DLD1 (cell line): ENCODE measurements around the gene LSAMP.
"Not testable (repeated sequence)": the region's sequence is repeated elsewhere in the genome, so short reads cannot be mapped to it uniquely, and the experiment has no call there.

ENCODE experiments used
- in situ Hi-C: cut with HindIII; loops from 2 replicates; pipeline ENCODE4 v1.10.0; 2017; ENCODE audit warnings: low sequenced_read_pairs

The LSAMP gene

DNA sequence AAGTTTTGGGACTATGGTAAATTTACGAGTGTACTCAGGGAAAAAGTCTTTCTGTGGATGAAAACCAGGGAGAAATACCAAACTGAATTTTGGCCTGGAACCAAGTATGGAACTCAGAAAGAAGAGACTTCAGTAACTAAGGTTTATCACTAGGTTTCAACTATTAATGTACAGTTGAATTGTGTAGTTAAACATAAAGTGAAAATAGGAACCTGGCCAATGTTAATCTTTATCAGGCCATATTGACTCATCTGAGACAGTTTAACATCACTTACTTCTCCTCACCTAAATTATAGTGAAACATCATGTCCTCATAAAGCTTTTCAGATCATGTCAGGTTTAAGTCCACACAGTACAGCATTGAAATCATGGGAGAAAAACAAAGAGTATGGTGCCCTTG lies 197.7 kb downstream of the LSAMP start:
- in situ Hi-C loops, result no loop called here

DNA sequence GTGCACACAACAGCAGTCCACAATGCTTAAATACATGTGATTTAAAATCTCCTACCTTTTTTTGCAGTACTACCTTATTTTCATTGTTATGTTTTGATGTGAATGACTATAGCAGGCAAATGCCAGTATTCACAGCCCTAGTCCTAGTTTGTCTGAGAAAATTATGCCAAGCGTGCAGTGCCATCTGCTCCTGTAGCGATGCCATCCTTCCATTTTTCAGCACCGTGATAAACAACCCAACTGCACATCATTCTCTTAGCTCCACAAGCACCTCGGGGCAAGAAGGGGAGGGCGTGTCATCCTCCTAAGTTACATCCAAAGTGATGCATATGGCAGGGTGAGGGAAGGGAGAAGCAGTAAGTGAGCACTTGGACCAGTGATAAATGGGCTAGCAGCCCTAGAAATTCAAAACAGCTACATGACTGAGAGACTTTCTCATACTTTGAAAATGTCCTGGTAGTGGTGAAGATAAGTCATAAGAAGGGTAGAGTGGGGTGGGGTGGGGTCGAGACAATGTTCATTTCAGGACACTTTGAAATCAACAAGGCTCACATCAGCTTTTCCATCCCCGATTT lies 198.8 kb downstream of the LSAMP start:
- in situ Hi-C loops, result no loop called here

DNA sequence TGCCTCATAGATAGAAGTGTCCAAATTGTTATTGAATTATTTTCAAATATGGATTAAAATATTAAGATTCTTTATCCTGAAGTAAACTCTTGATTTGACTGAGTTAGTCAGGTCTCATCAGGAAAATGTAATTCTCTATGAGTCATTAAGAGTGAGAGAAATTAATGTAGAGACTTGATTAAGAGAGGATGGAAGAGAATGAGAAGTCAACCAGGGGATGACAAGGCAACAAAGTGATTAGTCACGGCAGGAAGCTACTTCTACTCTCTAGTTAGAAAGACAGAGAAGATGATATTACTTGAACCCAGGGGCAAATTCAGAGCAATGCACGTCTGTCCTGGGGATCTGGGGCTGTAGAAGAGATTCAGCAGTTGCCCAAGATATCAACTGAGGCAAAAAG lies 202.5 kb downstream of the LSAMP start:
- in situ Hi-C loops, result no loop called here

DNA sequence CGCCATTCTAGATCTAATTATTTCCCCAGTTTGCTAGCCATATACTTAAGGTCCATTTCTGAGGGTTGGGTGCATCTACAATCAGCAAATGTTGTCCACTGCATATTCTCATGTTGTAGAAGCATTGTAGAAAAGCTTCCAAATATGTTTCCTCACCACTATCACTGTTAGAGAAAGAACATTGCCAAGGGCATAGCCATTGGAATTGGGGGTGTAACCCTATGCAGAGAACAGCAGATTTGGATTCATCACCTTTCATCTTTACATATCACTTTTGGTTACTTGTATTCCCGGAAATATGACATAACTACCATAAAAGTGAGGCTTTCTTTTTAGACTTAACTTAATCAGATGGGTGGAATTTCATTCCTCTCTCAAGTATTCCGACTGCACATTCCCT lies 203.6 kb downstream of the LSAMP start:
- in situ Hi-C loops, result no loop called here

DNA sequence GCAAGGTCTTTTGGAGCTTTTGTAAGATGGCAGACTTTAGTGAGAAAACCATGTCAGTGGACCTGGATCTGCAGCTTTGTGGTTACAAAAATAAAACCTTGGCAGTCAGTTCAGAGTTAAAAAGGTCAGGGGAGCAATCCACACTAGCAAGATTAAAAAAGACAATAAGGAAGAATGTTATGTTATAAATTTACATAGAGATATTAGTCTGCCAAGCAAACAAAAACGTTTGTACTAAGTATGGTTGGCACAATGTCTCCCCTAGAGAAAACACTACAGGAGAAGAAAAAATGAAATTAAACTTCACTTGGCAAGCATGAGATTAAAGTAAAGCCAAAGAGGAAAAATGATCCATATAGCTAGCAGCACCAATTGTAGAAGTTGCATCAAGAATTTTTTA lies 205.0 kb downstream of the LSAMP start:
- in situ Hi-C loops, result no loop called here

DNA sequence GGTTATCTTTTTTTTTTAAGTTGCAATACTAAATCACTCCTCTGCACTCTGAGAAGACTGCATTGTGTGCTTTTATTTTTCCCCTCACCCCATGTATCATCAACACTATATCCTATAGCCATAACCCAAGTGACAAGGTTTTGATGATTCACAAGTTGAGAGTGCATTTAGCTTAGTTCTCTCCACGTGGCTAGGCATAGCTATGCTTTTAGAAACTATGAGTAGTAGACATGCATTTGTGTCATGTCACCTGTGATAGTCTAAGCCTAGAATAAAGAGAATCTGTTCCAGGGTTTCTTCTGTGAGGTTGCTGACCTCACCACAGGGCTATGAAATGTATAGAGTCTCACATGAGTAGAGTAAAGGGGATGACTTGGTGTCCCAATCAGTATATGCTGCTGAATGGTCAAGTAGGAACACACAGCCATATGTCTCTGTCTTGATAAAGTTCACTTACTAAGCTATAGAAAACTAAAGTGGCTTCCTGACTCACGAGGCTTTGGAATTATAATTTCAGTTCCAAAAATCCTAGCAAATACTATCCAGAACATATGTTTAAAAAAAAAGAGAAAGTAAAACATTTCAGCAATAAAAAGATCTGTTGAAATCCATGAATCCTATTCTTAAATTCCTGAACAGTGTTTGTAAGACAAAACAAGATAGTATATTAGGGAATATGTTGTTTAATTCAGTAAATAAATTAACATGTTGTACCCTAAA lies 206.3 kb downstream of the LSAMP start:
- in situ Hi-C loops, result no loop called here

DNA sequence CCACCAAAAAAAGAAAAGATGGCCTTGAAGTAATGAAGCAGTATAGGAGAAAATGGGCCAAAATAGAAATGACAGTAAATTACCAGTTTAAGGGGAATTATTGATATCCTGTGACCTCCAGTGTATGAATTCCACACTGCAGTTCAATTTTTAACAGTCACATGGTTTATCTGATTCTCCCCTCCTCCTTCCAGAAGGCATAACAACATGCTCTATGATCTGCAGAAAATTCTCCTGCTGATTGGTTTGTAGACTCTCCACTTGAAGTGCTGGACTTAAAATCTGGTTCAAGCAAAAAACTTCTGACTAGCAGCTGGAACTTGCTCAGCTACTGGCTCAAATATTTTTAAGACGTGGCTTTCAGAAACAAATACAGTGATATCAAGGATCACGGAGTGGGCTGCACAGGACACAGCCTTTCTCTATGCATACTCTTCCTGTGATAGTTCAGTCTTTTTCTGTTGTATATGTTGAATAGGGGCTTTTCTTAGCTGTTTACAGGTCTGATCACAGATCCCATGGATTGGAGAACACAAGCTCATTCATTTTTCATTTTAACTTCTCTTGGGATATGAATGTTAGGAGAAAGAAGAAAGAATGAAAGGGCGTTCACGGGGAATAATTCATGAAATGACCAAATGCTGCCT lies 211.5 kb downstream of the LSAMP start:
- in situ Hi-C loops, result no loop called here

DNA sequence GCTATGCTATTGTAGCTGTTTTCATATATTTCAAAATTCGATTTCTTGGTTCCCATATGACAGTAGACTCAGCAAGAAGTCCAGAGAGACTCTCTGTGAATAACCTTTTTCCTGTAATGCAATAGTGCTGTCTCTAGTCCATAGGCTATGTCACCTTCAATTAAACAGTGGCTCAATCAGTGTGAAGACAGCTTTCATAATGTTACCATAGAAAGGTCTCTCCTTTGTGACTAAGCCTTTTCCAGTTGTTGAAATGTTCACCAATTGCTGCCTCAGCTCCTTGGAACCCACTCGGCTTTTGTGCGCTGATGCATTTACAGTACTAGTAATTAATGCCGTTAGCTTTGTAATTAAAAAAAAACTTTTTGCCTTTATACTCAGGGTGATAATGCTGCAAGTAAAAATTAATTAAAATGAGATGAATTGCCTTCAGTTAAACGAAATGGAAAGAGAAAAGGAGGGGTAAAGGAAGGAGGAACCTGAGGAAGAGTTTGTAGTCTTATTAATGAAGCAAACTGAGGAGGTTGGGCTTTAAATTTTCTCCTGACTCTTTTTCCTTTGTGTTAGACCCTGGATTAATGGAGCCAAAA lies 214.8 kb downstream of the LSAMP start:
- in situ Hi-C loops, result no loop called here

DNA sequence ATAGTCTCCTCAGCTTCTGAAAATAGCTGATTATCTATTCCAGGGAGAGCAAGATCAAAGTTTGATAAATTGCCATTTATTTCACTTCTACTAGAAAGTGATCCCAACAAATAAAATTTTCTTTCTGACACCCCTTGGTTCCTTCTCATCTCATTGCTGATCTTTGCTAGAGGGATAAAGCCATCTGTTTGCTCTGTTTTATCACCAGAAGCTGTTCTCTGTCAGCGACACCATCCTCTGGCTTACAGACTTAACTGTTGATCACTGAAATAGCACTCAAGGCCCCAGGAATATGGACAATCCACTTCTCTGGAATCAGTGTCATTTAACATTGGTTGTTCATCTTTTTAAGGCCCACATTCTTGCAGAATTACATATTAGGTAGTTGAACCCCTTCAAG lies 219.0 kb downstream of the LSAMP start:
- in situ Hi-C loops, result no loop called here

DNA sequence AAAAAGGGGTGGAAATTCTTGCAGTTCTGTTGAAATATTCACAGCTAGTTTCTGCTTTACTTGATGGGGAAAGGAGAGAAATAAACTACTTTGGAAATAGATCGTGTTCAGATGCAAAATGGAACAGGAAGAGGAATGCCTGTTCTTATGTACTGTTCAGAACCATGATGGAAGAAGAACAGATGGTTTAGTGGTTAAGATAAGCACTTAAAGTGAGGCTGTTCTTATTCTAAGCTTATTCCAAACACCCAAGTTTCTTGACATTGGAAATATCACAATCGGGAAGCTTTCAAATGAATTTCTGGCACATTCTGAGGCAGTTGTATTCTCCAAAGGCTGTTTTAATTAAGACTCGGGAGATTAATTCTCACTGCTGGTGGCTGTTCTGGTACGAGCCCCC lies 228.5 kb downstream of the LSAMP start:
- in situ Hi-C loops, result no loop called here

DNA sequence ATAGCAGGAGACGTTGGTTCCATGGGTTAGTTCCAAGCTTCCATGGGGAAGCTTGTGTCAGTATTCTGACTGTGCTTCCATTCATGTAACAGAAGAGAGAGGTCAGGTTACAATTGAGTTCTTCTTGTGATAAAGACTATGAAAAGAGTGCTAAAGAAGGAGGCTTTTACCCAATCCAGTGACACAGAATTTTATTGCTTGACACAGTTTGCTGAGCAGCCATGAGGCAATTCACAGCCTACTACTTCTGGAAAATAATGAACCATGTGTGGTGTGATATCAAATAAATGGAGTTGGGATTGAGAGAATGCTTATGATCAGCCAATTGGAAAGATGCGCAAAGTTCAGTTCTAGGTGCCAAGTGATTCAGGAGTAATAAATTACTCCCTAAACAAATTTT lies 233.4 kb downstream of the LSAMP start:
- in situ Hi-C loops, result no loop called here

DNA sequence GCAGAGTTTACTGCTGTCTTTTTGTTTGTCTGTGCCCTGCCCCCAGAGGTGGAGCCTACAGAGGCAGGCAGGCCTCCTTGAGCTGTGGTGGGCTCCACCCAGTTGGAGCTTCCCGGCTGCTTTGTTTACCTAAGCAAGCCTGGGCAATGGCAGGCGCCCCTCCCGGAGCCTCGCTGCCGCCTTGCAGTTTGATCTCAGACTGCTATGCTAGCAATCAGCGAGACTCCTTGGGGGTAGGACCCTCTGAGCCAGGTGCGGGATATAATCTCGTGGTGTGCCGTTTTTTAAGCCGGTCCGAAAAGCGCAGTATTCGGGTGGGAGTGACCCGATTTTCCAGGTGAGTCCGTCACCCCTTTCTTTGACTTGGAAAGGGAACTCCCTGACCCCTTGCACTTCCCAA lies 236.5 kb downstream of the LSAMP start:
- in situ Hi-C loops, result not testable (repeated sequence)

DNA sequence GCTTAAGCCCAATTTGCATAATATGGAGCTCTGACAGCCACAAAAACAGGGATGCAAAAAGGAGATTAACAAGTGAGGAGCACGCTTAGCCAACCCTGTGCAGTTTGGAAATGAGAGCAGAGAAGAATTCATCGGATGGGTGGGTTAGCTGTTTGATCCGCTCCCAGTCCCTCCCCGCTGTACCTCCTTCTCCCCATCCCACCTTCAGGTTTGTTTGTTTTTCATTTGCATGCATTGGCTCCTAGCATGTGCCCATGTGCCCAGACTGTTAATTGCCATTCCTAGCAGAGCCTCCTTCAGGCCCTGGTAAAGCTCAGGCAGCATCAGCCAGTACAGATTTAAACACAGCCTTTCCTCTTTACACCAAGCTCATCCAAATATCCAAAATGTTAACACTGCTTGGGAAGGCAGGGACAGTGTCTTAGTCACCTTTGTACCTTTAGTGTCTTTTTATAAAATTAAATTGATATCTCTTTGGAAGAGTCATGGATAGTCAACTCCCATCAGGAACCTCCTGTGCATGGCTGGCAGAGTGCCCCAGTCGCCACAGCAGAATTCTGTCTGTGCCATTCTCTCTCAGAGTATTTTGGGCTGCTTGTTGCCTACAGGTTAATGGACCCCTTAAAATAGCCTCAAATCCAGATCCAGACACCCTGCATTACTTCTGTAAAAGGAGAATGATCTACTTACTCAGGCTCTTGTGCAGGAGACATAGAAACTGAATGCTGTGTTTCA lies 244.2 kb downstream of the LSAMP start:
- in situ Hi-C loops, result no loop called here

DNA sequence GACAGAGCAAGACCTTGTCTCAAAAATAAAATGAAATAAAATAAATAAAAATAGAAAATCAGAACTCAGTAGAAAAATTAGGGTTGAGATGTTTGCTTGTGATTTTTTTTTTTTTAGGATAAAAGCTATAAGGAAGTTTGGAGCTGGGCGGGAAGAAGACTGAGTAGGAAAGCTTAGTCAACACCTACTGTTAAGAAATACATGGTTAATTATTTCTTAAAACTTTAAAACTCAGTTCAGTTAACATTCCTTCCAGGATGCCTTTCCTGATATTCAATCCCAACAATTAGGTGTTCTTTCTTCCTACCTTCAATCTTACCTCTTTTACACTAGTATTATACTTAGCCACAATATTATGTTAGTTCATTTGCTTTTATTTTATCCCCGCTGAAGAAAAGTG lies 246.2 kb downstream of the LSAMP start:
- in situ Hi-C loops, result no loop called here

DNA sequence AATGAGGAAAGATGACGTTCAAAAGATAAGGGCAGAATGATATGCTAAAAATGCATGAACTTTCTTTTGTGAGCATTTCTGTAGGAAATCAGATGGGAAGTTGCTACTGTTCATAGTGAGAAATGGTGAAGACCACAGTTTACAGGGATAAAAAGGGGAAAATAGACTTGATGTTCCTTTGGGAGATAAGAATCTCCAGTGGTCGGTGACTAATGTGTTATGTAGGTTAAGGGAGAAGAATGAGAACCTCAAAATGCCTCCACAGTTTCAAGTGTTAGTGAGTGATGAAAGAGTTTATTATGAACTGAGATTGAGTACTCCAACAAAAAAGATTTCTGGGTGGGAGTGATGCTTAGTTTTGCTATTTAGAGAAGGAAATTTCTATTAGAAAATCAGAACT lies 247.2 kb downstream of the LSAMP start:
- in situ Hi-C loops, result no loop called here

DNA sequence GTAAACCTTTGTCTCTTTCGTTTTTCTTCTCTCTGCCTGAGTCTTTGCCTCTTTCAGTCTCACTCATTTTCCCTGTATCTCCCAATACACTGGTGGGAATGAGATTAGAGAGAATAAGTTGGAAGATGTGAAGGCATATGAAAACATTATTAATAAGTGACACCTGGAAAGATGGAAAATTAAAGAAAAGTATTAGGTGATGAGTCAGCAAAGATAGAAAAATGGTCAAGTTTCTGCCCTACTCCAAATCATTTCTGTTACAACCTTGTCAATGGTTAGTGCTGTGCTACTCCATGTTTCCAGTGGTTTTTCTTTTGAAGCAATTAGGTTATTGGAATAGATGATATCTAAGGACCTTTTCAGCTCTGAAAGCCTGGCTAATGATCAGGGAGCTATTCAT lies 252.8 kb downstream of the LSAMP start:
- in situ Hi-C loops, result no loop called here

DNA sequence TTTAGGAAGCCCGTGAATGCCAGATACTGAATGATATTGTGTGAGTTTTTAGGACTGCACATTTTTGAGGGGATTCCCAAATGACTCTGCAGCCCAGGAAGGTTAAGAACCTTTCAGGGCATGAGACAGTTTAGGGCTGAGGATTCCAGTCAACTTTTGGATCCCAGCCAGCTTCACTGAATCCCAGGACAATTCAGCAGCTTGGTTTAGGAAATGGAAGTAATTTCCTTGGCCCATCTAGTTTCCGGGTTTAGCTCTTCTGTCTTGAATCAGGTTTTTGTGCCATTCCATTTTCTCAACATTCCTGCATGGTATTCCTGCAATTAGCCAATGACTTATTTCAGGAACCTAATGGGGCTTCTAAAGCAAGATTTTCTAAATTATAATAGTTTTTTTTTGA lies 253.9 kb downstream of the LSAMP start:
- in situ Hi-C loops, result no loop called here

DNA sequence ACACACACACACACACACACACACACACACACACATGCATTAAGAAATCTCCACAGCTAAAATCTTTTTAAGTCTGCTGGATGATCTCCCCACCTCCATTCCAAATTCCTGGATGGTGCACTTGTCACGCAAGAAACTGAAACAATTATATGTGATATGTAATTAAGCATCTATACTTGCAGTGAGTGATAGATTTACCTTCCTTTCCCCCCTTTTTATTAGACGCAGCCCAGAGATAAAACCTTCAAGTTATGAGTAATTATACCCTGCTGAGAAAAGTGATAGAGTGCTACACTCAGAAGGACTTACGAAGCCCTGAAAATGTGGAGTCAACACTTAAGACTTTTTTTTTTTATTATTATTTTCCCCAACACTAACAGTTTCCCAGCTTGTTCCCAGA lies 255.2 kb downstream of the LSAMP start:
- in situ Hi-C loops, result no loop called here

DNA sequence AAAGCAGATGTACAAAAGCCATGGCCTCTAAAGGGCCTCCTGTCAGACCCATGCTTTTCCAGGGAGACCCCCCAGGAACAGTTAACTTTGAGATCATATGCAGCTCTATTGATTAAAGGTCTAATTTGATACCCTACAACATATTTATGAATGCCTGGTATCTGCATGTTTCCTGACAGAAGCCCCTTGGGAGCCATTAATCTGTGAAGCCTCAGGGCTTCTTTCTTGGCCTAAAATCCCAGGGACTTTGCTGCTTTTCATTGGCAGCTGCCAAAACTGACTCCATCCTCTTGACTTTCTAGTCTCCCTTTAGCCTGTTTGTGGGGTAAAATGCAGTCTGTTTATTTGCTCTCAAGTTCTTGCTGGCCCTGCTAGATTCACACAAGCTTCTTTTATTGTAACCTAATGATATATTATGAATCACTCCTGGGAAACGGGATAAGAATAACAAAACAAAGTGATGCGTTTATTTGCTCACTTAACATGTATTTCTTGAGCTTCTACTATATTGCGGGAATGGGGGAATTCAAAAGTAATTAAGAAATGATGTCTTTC lies 257.0 kb downstream of the LSAMP start:
- in situ Hi-C loops, result no loop called here

DNA sequence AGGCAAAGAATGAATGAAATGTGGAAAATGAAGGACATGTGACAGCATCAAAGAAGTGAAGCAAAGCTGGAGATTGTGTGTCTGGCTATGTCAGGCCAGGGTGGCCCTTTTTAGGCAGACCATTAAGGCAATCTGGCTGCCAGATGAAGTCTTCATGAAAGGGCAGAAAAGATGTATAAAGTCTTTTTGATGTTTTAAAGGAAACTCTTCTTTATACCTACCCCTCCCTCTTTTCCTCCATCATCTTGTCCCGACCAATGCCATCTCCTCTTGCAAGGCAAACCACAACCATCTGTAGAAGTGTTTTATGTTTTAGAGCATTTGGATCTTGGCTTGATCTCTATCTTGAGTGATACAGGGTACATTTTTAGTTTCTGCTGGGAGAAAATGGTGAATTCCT lies 259.2 kb downstream of the LSAMP start:
- in situ Hi-C loops, result no loop called here

DNA sequence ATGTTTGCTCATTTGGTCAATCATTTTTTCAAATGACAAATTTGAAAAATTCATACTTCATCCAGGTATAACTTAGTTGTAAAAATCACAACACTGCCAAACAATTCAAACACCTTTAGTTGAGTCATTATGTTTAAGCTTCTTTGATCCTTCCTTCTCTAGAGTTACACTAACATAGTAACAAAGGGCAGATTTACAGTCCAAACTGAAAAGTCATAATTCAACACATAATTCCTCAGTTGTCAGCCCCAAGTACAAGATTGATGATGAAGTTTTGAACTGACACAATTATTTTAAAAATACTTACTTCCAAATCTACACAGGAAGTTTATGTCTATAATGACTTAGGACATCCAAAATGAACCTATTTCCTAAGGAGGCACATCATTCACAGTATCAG lies 264.1 kb downstream of the LSAMP start:
- in situ Hi-C loops, result no loop called here
